AML-193 (cell line): ENCODE data around the gene LARP4B.

Experiments used
- DNase-seq, 2 experiments: peaks; one replicate each; lab custom pipeline; 2025; lab: John Stamatoyannopoulos, UW

Gene LARP4B

GRCh38 chr10:767794-768193 is 163.7 kb downstream of the LARP4B start:
- no peak for DNase-seq

- DNase-seq = no peak
These were observed 164.3 kb downstream of the LARP4B start for GRCh38 chr10:767211-767610.

DNA sequence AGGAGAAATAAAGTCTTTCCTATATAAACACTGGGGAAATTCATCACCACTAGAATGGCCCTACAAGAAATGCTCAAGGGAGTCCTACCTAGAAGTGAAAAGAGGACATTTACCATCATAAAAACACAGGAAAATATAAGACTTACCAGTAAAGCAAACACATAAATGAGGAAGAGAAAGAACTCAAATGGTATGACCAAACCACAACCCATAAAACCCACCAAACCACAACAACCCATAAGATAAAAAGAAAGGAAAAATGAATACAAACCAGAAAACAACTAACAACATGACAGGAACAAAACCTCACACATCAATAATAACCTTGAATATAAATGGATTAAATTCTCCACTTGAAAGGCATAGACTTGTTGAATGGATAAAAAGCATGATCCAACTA is 170.1 kb downstream of the LARP4B start:
- DNase-seq = no peak

DNA sequence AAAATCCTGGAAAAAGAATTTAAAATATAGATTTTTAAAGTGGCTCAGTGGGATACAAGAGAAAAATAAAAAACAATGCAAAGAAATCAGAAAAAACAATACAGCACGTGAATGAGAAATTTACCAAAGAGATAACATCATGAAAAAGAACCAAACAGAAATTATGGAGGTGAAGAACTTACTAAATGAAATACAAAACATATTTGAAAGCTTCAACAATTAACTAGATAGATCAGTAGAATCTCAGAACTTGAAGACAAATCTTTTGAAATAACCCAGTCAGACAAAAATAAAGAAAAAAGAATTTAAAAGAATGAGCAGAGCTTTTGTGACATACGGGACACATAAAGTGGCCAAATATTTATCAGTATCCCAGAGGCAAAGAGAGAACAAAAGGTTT is 170.9 kb downstream of the LARP4B start:
- no peak for DNase-seq

DNA sequence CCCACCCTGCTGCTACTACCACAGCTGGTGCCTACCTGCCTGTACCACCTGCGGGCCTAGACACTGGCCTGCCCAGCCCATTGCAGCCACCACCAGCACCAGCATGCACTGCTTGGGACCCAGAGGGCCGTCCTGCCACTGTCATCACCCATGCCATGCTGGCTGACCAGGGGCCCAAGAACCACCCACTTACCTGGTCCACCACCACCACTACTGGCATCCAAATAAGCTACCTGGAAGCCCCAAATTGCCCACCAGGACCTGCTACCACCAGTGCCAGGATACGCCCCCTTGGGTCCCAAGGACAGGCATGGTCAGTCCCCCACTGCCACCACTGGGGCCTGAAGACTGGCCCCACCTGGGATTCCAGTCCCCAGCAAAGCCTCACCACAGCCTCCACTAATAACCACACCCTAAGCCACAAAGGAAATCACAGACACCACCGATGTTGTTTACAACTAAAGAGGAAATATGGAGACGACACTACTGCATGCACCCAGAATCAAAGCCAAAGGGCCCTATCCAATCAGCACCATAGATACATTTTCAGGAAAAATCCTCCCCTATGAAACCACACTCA is 171.5 kb downstream of the LARP4B start:
- no peak for DNase-seq
